Sigmoid colon (tissue), 7 donors: Measurements from ENCODE around the gene CAMK1D. TPM values are rescaled to one million over a fixed set of nuclear protein-coding genes. Genes with fewer than 3 reads are reported as not detected.

Source experiments
- DNase-seq: peaks from one replicate; pipeline ENCODE4 v3.0.0-alpha.2; 2019
- H3K27ac ChIP-seq, 4 donors: fragments of 200-600 bp; sonication (generic); one replicate each; pipeline ENCODE4 v1.5.1; 2016 to 2019; ENCODE audit warnings: mild to moderate bottlenecking in 1 of 4
- H3K27me3 ChIP-seq, 3 donors: fragments of 200-600 bp; sonication (generic); one replicate each; pipeline ENCODE4 v1.5.1; 2019; ENCODE audit warnings: mild to moderate bottlenecking in 1 of 3
- H3K36me3 ChIP-seq, 4 donors: fragments of 200-600 bp; sonication (generic); one replicate each; pipeline ENCODE4 v1.5.1; 2016 to 2019
- H3K4me1 ChIP-seq, 4 donors: fragments of 200-600 bp; sonication (generic); one replicate each; pipeline ENCODE4 v1.5.1; 2017 to 2019
- H3K4me3 ChIP-seq, 4 donors: fragments of 200-600 bp; sonication (generic); one replicate each; pipeline ENCODE4 v1.5.1; 2017 to 2019; ENCODE audit warnings: mild to moderate bottlenecking in 2 of 4, moderate library complexity in 1 of 4
- H3K9me3 ChIP-seq, 4 donors: fragments of 200-600 bp in 3 of 4; sonication (generic) in 3 of 4; one replicate each; pipeline versions ENCODE4 v1.5.1 to v1.6.1; 2013 to 2019
- EP300 ChIP-seq, 4 donors: sonication (generic); formaldehyde crosslinking; IDR thresholded peaks; one replicate each; pipeline ENCODE4 v1.6.1; 2017; ENCODE audit warnings: antibody characterized with exemption in 4 of 4
- POLR2A ChIP-seq, 2 donors: fragments of 450-650 bp; IDR thresholded peaks; one replicate each; pipeline ENCODE4 v1.6.1; 2016; ENCODE audit warnings: antibody characterized with exemption in 2 of 2, mild to moderate bottlenecking in 2 of 2, moderate library complexity in 2 of 2
- POLR2AphosphoS5 ChIP-seq, 4 donors: sonication (generic); formaldehyde crosslinking; IDR thresholded peaks; one replicate each; pipeline ENCODE4 v1.6.1; 2017; ENCODE audit warnings: antibody characterized with exemption in 4 of 4
- WGBS, 2 donors: extraction: QIAGEN DNeasy Blood & Tissue Kit; methylation state at CpG; one replicate each; pipeline ENCODE4 v1.1.7; 2013; 5-methylcytosine and 5-hydroxymethylcytosine counted together
- intact Hi-C: fragments of 100-400 bp; cut with DNase I; formaldehyde crosslinking; loops from one replicate; pipeline ENCODE4 v1.15.1; 2023
- polyA plus RNA-seq, 3 donors: library from polyadenylated mRNA; stranded (reverse); fragments of 200-250 nt; gene quantifications; one replicate each; pipeline ENCODE4 v1.2.3, GENCODE V29; 2013
- total RNA-seq, 4 donors: library from RNA; depleted of rRNA; stranded (reverse); fragments of >200 nt; gene quantifications; one replicate each; pipeline ENCODE4 v1.1.0, GENCODE V29; 2016
- TF ChIP-seq, protein P1 (sequence below), 4 experiments: fragments of 450-650 bp in 3 of 4; fragments of 200-600 bp in 1 of 4; IDR thresholded peaks; one replicate each; pipeline ENCODE4 v1.5.1; 2016 to 2019; ENCODE audit warnings: antibody characterized with exemption in 4 of 4, mild to moderate bottlenecking in 3 of 4, moderate library complexity in 2 of 4
- donor health status: healthy with polysubstance abuse.
- donor health status: Bipolar disorder and iron deficiency.
- donor health status: healthy.

Gene CAMK1D
- total and polyA plus RNA-seq, 7 donors, result 7.2 to 11.5 (median 8.6) TPM

DNA sequence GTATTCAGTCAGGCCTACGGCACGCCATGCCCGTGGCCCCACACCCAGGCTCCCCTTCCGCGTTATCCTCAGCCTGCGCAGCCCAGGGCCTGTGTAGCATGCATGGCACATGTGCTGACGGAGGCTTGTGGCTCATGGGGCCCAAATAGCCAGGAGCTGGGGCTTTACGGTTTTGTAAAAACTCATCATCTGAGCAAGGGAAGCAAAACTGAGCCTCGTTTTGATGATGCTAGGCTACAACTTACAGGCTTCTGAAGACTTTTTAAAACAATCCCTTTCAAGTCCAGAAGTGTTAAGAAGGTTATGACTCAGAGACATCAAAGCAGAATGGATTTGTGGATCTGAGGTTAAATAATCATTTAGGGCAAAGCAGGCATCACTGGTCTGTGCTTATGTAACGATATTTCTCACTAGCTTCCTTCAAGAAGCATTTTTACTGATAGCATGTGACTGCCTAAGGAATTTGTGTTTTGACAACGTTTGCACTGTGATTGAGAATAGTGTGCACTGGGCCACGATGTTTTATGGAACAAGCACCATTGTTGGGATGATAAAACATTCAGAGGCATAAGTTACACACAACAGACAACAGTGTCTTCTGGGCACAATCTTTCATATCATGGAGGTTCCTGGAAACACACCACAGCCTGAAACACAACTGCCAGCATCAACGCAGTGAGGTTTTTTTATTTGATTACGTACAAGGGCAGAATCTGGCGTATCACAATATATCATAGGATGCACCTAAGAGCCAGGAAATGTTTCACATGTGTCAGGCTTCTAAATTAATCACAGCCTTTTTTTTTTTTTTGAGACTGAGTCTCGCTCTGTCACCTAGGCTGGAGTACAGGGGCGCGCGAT lies 377.9 kb downstream of the CAMK1D start:
- TF ChIP-seq EP300 (IDR thresholded peaks at IDR 0.05) (peak in 3 of 4 donors; percentile 13 to 76 (median 71)), POLR2A (IDR thresholded peaks at IDR 0.05) (no peak), POLR2AphosphoS5 (IDR thresholded peaks at IDR 0.05) (peak in 3 of 4 donors; percentile 38 to 73 (median 51))
- TF ChIP-seq, protein P1, sequence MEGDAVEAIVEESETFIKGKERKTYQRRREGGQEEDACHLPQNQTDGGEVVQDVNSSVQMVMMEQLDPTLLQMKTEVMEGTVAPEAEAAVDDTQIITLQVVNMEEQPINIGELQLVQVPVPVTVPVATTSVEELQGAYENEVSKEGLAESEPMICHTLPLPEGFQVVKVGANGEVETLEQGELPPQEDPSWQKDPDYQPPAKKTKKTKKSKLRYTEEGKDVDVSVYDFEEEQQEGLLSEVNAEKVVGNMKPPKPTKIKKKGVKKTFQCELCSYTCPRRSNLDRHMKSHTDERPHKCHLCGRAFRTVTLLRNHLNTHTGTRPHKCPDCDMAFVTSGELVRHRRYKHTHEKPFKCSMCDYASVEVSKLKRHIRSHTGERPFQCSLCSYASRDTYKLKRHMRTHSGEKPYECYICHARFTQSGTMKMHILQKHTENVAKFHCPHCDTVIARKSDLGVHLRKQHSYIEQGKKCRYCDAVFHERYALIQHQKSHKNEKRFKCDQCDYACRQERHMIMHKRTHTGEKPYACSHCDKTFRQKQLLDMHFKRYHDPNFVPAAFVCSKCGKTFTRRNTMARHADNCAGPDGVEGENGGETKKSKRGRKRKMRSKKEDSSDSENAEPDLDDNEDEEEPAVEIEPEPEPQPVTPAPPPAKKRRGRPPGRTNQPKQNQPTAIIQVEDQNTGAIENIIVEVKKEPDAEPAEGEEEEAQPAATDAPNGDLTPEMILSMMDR (IDR thresholded peaks at IDR 0.05), result no peak
- no peaks in the 10 kb centered on the region for H3K27me3 ChIP-seq
- H3K36me3 ChIP-seq, result no peaks in the 10 kb centered on the region
- H3K4me1 ChIP-seq, result peaks cover 0 to 32% (median 26%) of the 10 kb centered on the region in 4 donors
- H3K27ac ChIP-seq, result peak overlapping the region; percentile 68 to 85 (median 76)
- peak; percentile 58 for DNase-seq
- 86 to 89% methylated on average over 19 of the region's 19 CpGs for whole genome bisulfite sequencing, 2 donors
- intact Hi-C loops, result loop anchor here (10.0 kb wide), 1 partner anchor 348 kb away; no protein-coding TSS in a partner anchor
- H3K9me3 ChIP-seq, result no peaks in the 10 kb centered on the region
- H3K4me3 ChIP-seq, result no peak overlapping the region

DNA sequence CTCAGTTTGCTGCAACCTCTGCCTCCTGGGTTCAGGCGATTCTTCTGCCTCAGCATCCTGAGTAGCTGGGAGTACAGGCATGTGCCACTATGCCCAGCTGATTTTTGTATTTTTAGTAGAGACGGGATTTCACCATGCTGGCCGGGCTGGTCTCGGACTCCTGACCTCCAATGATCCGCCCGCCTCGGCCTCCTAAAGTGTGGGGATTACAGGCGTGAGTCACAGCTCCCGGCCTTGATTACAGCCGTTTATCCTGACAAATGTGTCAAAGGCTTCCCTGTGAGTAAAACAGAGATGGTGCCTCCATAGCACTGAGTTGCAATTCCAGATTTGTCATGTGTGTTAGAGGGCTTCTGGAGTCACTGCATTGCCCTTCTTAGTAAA lies 378.5 kb downstream of the CAMK1D start:
- WGBS, 2 donors, result 43 to 74% methylated on average over 10 of the region's 10 CpGs
- Histone ChIP-seq H3K27ac (peak overlapping the region; percentile 68 to 85 (median 76)), H3K27me3 (no peaks in the 10 kb centered on the region)

DNA sequence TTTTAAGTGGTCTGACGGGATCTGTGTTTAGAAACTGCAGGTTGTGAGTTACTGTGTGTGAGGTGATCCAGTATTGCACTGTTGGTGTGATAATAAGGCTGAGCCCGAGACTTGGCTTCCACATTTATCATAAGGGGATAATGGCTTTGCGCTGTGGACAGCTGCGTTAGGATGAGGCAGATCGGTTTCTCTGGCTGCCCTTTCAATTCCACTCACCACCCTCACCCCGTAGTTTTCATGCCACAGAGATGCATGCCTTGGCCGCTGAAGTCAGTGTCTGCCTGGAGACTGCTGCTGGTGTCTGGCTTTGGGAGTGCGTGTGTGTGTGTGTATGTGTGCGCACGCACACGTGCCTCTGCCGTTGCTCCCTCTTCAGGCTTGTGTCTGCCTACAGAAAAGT lies 379.1 kb downstream of the CAMK1D start:
- DNase-seq, result no peak
- peak overlapping the region in 3 of 4 donors; percentile 9 to 25 (median 21) for H3K4me3 ChIP-seq
- peaks cover 0 to 32% (median 26%) of the 10 kb centered on the region in 4 donors for H3K4me1 ChIP-seq
- H3K27ac ChIP-seq, result peak overlapping the region; percentile 68 to 85 (median 76)
- no peaks in the 10 kb centered on the region for H3K36me3 ChIP-seq
- TF ChIP-seq POLR2A (IDR thresholded peaks at IDR 0.05) (no peak), EP300 (IDR thresholded peaks at IDR 0.05) (peak in 1 of 4 donors; percentile 61), POLR2AphosphoS5 (IDR thresholded peaks at IDR 0.05) (peak in 3 of 4 donors; percentile 29 to 62 (median 45))
- no peaks in the 10 kb centered on the region for H3K9me3 ChIP-seq
- intact Hi-C loops, result loop anchor here (10.0 kb wide), 1 partner anchor 346 kb away; no protein-coding TSS in a partner anchor
- H3K27me3 ChIP-seq, result no peaks in the 10 kb centered on the region
- WGBS, 2 donors, result 81 to 88% methylated on average over 12 of the region's 12 CpGs

More for the DNA sequence above, 378.5 kb downstream of the CAMK1D start:
- intact Hi-C loops, result loop anchor here (10.0 kb wide), 1 partner anchor 347 kb away; no protein-coding TSS in a partner anchor
- TF ChIP-seq POLR2A (IDR thresholded peaks at IDR 0.05) (no peak), EP300 (IDR thresholded peaks at IDR 0.05) (no peak), POLR2AphosphoS5 (IDR thresholded peaks at IDR 0.05) (no peak)
- TF ChIP-seq, protein P1 (IDR thresholded peaks at IDR 0.05), result no peak
- peaks cover 0 to 32% (median 26%) of the 10 kb centered on the region in 4 donors for H3K4me1 ChIP-seq
- H3K9me3 ChIP-seq, result no peaks in the 10 kb centered on the region
- peak overlapping the region in 3 of 4 donors; percentile 9 to 25 (median 21) for H3K4me3 ChIP-seq
- H3K36me3 ChIP-seq, result no peaks in the 10 kb centered on the region
- DNase-seq, result peak; percentile 68

DNA sequence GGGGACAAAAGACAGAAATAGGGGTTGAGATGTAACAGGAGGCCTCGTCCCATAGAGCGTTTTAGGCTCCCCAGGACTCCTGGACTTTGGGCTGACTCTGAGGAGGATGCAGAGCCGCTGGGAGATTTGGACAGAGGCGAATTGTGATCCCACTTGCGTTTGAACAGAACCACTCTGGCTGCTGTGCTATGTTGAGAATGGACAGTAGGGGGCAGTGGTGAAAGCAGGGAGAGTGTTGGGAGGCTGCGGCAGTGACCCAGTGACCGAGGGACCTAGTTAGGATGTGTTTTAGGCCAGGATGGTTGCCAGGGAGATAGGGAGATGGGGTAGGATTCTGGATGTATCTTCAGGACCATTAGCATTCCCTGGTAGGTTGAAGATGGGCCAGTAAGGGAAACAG lies 380.5 kb downstream of the CAMK1D start:
- no peak for DNase-seq
- TF ChIP-seq POLR2AphosphoS5 (IDR thresholded peaks at IDR 0.05), result no peak
- TF ChIP-seq, protein P1 (IDR thresholded peaks at IDR 0.05), result no peak
- no peak for TF ChIP-seq EP300 (IDR thresholded peaks at IDR 0.05)
- no peak for TF ChIP-seq POLR2A (IDR thresholded peaks at IDR 0.05)
- WGBS, 2 donors, result 92 to 94% methylated on average over 7 of the region's 7 CpGs
- Histone ChIP-seq H3K4me1 (peaks cover 0 to 32% (median 26%) of the 10 kb centered on the region in 4 donors), H3K4me3 (no peak overlapping the region), H3K27me3 (no peaks in the 10 kb centered on the region), H3K9me3 (no peaks in the 10 kb centered on the region), H3K36me3 (no peaks in the 10 kb centered on the region), H3K27ac (no peak overlapping the region)
- intact Hi-C loops, result loop anchor here (5.0 to 10.0 kb wide), 2 partner anchors 172 to 345 kb away; no protein-coding TSS in a partner anchor
